ENCODE data around the gene CABP7. TPM values are rescaled to one million over a fixed set of nuclear protein-coding genes. Genes with fewer than 3 reads are reported as not detected.

The CABP7 gene
- total RNA-seq, 1 donor from 2014 or later, result not detected

GRCh38 chr22:29702000-29702930 is 17.5 kb upstream of the CABP7 start:
- no peak overlapping the region for H3K4me3 ChIP-seq (ENCODE audit: low read length in 3 of 3)
- peaks cover 17 to 48% (median 27%) of the 10 kb centered on the region in 3 donors for H3K4me1 ChIP-seq (ENCODE audit: control insufficient read depth in 3 of 3, insufficient read depth in 3 of 3, low read length in 3 of 3)
- no peak overlapping the region for H3K27ac ChIP-seq (ENCODE audit: low read depth, low read length)
- H3K9ac ChIP-seq (ENCODE audit: low read depth in 1 of 3, low read length in 3 of 3), result no peak overlapping the region
- no peaks in the 10 kb centered on the region for H3K9me3 ChIP-seq (ENCODE audit: control insufficient read depth in 3 of 3, low read length in 3 of 3)
- H3K27me3 ChIP-seq (ENCODE audit: control insufficient read depth in 3 of 3, insufficient read depth in 3 of 3, low read length in 3 of 3), result peaks cover 0 to 23% (median 10%) of the 10 kb centered on the region in 3 donors
- no peaks in the 10 kb centered on the region for H3K36me3 ChIP-seq (ENCODE audit: control insufficient read depth in 3 of 3, insufficient read depth in 3 of 3, low read length in 3 of 3)

- no peak overlapping the region for H3K27ac ChIP-seq (ENCODE audit: low read depth, low read length)
- H3K4me1 ChIP-seq (ENCODE audit: control insufficient read depth in 3 of 3, insufficient read depth in 3 of 3, low read length in 3 of 3), result peaks cover 17 to 48% (median 27%) of the 10 kb centered on the region in 3 donors
- H3K9me3 ChIP-seq (ENCODE audit: control insufficient read depth in 3 of 3, low read length in 3 of 3), result no peaks in the 10 kb centered on the region
- H3K36me3 ChIP-seq (ENCODE audit: control insufficient read depth in 3 of 3, insufficient read depth in 3 of 3, low read length in 3 of 3), result no peaks in the 10 kb centered on the region
- peak overlapping the region in 1 of 3 donors; percentile 6 for H3K4me3 ChIP-seq (ENCODE audit: low read length in 3 of 3)
- H3K27me3 ChIP-seq (ENCODE audit: control insufficient read depth in 3 of 3, insufficient read depth in 3 of 3, low read length in 3 of 3), result peaks cover 0 to 25% (median 10%) of the 10 kb centered on the region in 3 donors
- peak overlapping the region in 1 of 3 donors; percentile 62 for H3K9ac ChIP-seq (ENCODE audit: low read depth in 1 of 3, low read length in 3 of 3)
Measured at GRCh38 chr22:29702931-29703501, 16.8 kb upstream of the CABP7 start.

- Histone ChIP-seq H3K27ac (ENCODE audit: low read depth, low read length) (no peak overlapping the region), H3K36me3 (ENCODE audit: control insufficient read depth in 3 of 3, insufficient read depth in 3 of 3, low read length in 3 of 3) (no peaks in the 10 kb centered on the region), H3K4me3 (ENCODE audit: low read length in 3 of 3) (no peak overlapping the region), H3K27me3 (ENCODE audit: control insufficient read depth in 3 of 3, insufficient read depth in 3 of 3, low read length in 3 of 3) (peaks cover 0 to 25% (median 10%) of the 10 kb centered on the region in 3 donors), H3K9me3 (ENCODE audit: control insufficient read depth in 3 of 3, low read length in 3 of 3) (no peaks in the 10 kb centered on the region), H3K9ac (ENCODE audit: low read depth in 1 of 3, low read length in 3 of 3) (peak overlapping the region in 1 of 3 donors; percentile 62), H3K4me1 (ENCODE audit: control insufficient read depth in 3 of 3, insufficient read depth in 3 of 3, low read length in 3 of 3) (peaks cover 17 to 48% (median 27%) of the 10 kb centered on the region in 3 donors)
Measured at GRCh38 chr22:29703569-29704195, 16.1 kb upstream of the CABP7 start.

- H3K27ac ChIP-seq (ENCODE audit: low read depth, low read length), result no peak overlapping the region
- no peak overlapping the region for H3K9ac ChIP-seq (ENCODE audit: low read depth in 1 of 3, low read length in 3 of 3)
- H3K9me3 ChIP-seq (ENCODE audit: control insufficient read depth in 3 of 3, low read length in 3 of 3), result no peaks in the 10 kb centered on the region
- peaks cover 17 to 48% (median 27%) of the 10 kb centered on the region in 3 donors for H3K4me1 ChIP-seq (ENCODE audit: control insufficient read depth in 3 of 3, insufficient read depth in 3 of 3, low read length in 3 of 3)
- H3K36me3 ChIP-seq (ENCODE audit: control insufficient read depth in 3 of 3, insufficient read depth in 3 of 3, low read length in 3 of 3), result no peaks in the 10 kb centered on the region
- no peak overlapping the region for H3K4me3 ChIP-seq (ENCODE audit: low read length in 3 of 3)
- peaks cover 0 to 25% (median 10%) of the 10 kb centered on the region in 3 donors for H3K27me3 ChIP-seq (ENCODE audit: control insufficient read depth in 3 of 3, insufficient read depth in 3 of 3, low read length in 3 of 3)
Measured at GRCh38 chr22:29704528-29705285, 15.1 kb upstream of the CABP7 start.

GRCh38 chr22:29705651-29706050 is 14.2 kb upstream of the CABP7 start:
- peak overlapping the region in 1 of 3 donors; percentile 8 for H3K9ac ChIP-seq (ENCODE audit: low read depth in 1 of 3, low read length in 3 of 3)
- H3K4me3 ChIP-seq (ENCODE audit: low read length in 3 of 3), result no peak overlapping the region
- peaks cover 0 to 31% (median 10%) of the 10 kb centered on the region in 3 donors for H3K27me3 ChIP-seq (ENCODE audit: control insufficient read depth in 3 of 3, insufficient read depth in 3 of 3, low read length in 3 of 3)
- H3K4me1 ChIP-seq (ENCODE audit: control insufficient read depth in 3 of 3, insufficient read depth in 3 of 3, low read length in 3 of 3), result peaks cover 19 to 52% (median 28%) of the 10 kb centered on the region in 3 donors
- no peaks in the 10 kb centered on the region for H3K9me3 ChIP-seq (ENCODE audit: control insufficient read depth in 3 of 3, low read length in 3 of 3)
- H3K27ac ChIP-seq (ENCODE audit: low read depth, low read length), result no peak overlapping the region
- H3K36me3 ChIP-seq (ENCODE audit: control insufficient read depth in 3 of 3, insufficient read depth in 3 of 3, low read length in 3 of 3), result no peaks in the 10 kb centered on the region

GRCh38 chr22:29706486-29706885 is 13.3 kb upstream of the CABP7 start:
- Histone ChIP-seq H3K4me3 (ENCODE audit: low read length in 3 of 3) (no peak overlapping the region), H3K27me3 (ENCODE audit: control insufficient read depth in 3 of 3, insufficient read depth in 3 of 3, low read length in 3 of 3) (peaks cover 0 to 27% (median 13%) of the 10 kb centered on the region in 3 donors)

GRCh38 chr22:29707010-29707409 is 12.8 kb upstream of the CABP7 start:
- H3K4me3 ChIP-seq (ENCODE audit: low read length in 3 of 3), result no peak overlapping the region
- peaks cover 20 to 48% (median 29%) of the 10 kb centered on the region in 3 donors for H3K4me1 ChIP-seq (ENCODE audit: control insufficient read depth in 3 of 3, insufficient read depth in 3 of 3, low read length in 3 of 3)
- H3K27ac ChIP-seq (ENCODE audit: low read depth, low read length), result no peak overlapping the region
- peaks cover 0 to 27% (median 13%) of the 10 kb centered on the region in 3 donors for H3K27me3 ChIP-seq (ENCODE audit: control insufficient read depth in 3 of 3, insufficient read depth in 3 of 3, low read length in 3 of 3)
- H3K9me3 ChIP-seq (ENCODE audit: control insufficient read depth in 3 of 3, low read length in 3 of 3), result no peaks in the 10 kb centered on the region
- H3K9ac ChIP-seq (ENCODE audit: low read depth in 1 of 3, low read length in 3 of 3), result no peak overlapping the region
- H3K36me3 ChIP-seq (ENCODE audit: control insufficient read depth in 3 of 3, insufficient read depth in 3 of 3, low read length in 3 of 3), result no peaks in the 10 kb centered on the region

More at GRCh38 chr22:29706486-29706885, 13.3 kb upstream of the CABP7 start:
- no peaks in the 10 kb centered on the region for H3K9me3 ChIP-seq (ENCODE audit: control insufficient read depth in 3 of 3, low read length in 3 of 3)
- no peak overlapping the region for H3K9ac ChIP-seq (ENCODE audit: low read depth in 1 of 3, low read length in 3 of 3)
- no peak overlapping the region for H3K27ac ChIP-seq (ENCODE audit: low read depth, low read length)
- peaks cover 20 to 52% (median 34%) of the 10 kb centered on the region in 3 donors for H3K4me1 ChIP-seq (ENCODE audit: control insufficient read depth in 3 of 3, insufficient read depth in 3 of 3, low read length in 3 of 3)
- H3K36me3 ChIP-seq (ENCODE audit: control insufficient read depth in 3 of 3, insufficient read depth in 3 of 3, low read length in 3 of 3), result no peaks in the 10 kb centered on the region

- peaks cover 19 to 44% (median 27%) of the 10 kb centered on the region in 3 donors for H3K4me1 ChIP-seq (ENCODE audit: control insufficient read depth in 3 of 3, insufficient read depth in 3 of 3, low read length in 3 of 3)
- H3K27me3 ChIP-seq (ENCODE audit: control insufficient read depth in 3 of 3, insufficient read depth in 3 of 3, low read length in 3 of 3), result peaks cover 0 to 27% (median 13%) of the 10 kb centered on the region in 3 donors
- H3K9me3 ChIP-seq (ENCODE audit: control insufficient read depth in 3 of 3, low read length in 3 of 3), result no peaks in the 10 kb centered on the region
- H3K4me3 ChIP-seq (ENCODE audit: low read length in 3 of 3), result no peak overlapping the region
- no peaks in the 10 kb centered on the region for H3K36me3 ChIP-seq (ENCODE audit: control insufficient read depth in 3 of 3, insufficient read depth in 3 of 3, low read length in 3 of 3)
- no peak overlapping the region for H3K9ac ChIP-seq (ENCODE audit: low read depth in 1 of 3, low read length in 3 of 3)
- H3K27ac ChIP-seq (ENCODE audit: low read depth, low read length), result no peak overlapping the region
Measured at GRCh38 chr22:29707471-29707870, 12.3 kb upstream of the CABP7 start.

- H3K9me3 ChIP-seq (ENCODE audit: control insufficient read depth in 3 of 3, low read length in 3 of 3), result no peaks in the 10 kb centered on the region
- no peak overlapping the region for H3K4me3 ChIP-seq (ENCODE audit: low read length in 3 of 3)
- H3K36me3 ChIP-seq (ENCODE audit: control insufficient read depth in 3 of 3, insufficient read depth in 3 of 3, low read length in 3 of 3), result no peaks in the 10 kb centered on the region
- H3K27me3 ChIP-seq (ENCODE audit: control insufficient read depth in 3 of 3, insufficient read depth in 3 of 3, low read length in 3 of 3), result peaks cover 3 to 24% (median 15%) of the 10 kb centered on the region in 3 donors
- H3K4me1 ChIP-seq (ENCODE audit: control insufficient read depth in 3 of 3, insufficient read depth in 3 of 3, low read length in 3 of 3), result peaks cover 7 to 23% (median 12%) of the 10 kb centered on the region in 3 donors
- H3K9ac ChIP-seq (ENCODE audit: low read depth in 1 of 3, low read length in 3 of 3), result no peak overlapping the region
- no peak overlapping the region for H3K27ac ChIP-seq (ENCODE audit: low read depth, low read length)
Measured at GRCh38 chr22:29710193-29710592, 9.6 kb upstream of the CABP7 start.
